GM19397 (cell line): ENCODE data around the gene GRIA4.
"Not testable (repeated sequence)": the region's sequence is repeated elsewhere in the genome, so short reads cannot be mapped to it uniquely, and the experiment has no call there.

Source experiments
- ATAC-seq: cut with Tn5 transposase; IDR thresholded peaks from one replicate; pipeline ENCODE4 v1.9.1; 2021; ENCODE audit warnings: mild to moderate bottlenecking, moderate library complexity; ENCODE audit not compliant: unreplicated experiment

GRIA4 gene

DNA sequence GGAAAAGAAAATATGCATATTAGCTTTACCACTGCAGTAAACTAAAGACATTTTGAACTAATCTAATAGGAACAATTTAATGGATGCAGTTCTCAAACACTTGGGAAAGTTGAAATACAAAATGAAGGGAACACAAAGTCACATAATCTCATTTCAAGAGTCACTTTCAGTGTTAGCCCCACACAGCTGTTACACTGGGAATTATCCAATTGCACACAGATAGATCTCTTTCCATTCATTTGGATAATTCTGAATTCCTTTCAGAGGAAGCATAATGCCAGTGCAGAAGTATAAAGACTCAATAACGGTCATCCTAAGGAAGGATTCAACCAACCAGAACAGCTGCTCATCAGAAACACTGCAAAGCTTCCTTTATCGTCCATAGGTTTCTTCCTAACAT is 173.3 kb downstream of the GRIA4 start:
- ATAC-seq = no peak

DNA sequence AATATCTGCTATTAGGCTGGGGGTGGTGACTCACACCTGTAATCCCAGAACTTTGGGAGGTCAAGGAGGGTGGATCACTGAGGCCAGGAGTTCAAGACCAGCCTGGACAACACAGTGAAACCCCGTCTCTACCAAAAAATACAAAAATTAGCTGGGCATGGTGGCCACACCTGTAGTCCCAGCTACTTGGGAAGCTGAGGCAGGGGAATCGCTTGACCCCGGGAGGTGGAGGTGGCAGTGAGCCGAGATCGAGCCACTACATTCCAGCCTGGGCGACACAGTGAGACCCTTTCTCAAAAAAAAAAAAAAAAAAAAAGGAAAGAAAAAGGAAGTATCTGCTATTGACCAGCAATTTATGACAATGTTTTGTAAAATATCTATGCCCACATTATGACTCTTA is 176.0 kb downstream of the GRIA4 start:
- not testable (repeated sequence) for ATAC-seq

DNA sequence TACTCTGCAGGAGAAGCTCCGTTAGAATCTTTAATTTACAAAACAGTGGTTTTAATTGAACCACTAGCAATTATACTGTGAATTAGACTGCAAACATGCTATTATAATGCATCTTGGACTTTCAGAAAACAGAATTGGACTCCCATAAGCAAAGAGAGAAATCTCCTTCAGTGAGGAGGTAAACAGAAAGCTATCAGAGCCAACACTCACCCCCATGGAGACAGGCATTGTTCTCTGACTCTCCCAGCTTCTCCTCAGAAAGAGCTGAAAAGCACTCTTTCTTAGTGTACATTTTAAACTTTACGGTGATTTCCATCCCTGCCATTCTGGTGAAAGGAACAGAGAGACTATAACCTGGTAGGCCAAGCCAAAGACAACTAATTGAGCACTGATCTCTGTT is 176.9 kb downstream of the GRIA4 start:
- no peak for ATAC-seq

DNA sequence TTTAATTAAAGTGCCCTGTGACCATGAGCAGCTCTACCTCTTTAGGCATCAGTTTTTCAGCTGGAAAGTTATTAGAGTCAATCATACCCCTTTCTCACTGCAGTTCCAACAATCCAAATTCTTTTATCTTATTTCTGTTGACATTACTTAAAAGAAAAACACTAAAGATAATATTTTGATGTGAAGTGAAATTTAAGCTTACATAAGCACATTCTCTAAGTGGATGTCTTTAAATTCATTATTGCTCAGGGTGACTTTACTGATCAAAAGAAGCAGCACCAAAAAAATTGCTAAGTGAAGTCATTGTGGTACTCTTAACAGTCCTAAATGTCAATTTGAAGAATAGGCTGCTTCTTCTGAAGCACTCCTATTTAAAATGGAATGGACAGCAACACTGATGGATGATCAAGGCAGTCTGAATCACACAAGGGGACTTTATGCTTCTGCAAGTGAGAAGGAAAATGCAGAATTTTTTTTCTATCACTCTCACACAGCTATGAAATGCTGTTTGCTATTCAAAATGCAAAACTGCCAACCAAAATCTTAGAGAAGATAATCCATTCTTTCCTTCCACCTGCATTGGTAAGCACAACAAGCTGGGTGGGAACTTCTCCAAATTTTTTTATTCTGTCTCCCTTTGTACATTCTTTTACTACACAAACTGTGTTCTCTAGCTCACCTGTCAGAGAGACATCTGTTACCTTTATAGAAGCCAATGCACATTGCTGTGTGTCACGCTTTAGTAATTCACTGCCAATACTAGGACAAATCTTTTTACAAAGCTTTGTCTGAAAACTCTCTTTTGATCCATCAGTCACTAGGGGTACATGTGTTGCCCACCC is 179.9 kb downstream of the GRIA4 start:
- no peak for ATAC-seq

DNA sequence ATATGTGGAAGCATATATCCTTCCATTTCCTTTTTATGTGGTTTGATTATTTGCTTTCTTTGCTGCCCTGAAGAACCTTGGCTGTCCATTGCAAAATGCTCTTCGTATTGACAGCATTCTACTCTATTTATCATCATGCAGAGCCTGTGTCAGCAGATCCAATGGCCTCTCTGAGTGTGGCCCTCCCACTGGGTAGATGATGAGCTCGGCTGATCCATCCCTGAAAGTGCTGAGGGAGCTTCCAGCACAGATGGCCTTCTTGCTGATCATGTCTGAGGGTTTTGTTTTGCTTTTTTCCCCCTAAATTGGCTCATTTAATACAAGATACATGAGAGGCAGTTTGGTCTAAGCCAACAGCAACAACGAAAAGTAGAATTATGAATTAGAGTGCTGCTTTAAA is 181.0 kb downstream of the GRIA4 start:
- no peak for ATAC-seq

DNA sequence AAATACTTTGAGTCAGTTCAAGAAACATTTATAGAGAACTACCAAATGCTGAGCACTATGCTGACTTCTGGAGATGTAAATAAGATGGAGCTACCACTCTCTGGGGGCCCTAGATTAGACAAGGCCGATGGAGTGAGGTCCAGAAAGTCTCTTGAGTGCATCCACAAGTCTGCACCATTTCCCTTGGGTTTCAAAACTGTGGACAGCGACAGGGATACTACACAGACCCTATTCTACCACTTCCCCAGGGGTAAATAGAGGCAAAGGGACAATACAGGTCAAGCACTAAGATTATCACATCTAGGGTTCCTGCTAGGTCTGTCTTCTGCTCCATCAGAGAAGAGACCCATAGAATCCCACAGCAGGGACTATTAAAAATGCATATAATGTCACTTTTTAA is 183.2 kb downstream of the GRIA4 start:
- no peak for ATAC-seq

DNA sequence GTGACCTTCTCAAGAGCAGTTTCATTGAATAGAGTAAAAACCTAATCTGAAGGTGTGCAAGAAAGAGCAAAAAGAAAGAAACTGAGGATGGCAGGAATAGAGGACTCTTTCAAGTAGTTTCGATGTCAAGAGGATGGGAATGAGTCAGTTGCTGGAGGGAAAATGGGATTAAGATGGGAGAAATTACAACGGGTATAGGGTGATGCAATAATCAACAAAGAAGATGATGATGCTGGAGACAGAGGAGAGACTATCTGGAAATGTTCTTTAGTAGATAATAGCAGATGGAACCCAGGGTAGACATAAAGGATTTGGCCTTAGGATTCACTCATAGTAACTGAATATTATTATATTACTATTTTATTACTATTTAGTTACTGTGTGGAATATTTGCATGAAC is 189.4 kb downstream of the GRIA4 start:
- no peak for ATAC-seq

DNA sequence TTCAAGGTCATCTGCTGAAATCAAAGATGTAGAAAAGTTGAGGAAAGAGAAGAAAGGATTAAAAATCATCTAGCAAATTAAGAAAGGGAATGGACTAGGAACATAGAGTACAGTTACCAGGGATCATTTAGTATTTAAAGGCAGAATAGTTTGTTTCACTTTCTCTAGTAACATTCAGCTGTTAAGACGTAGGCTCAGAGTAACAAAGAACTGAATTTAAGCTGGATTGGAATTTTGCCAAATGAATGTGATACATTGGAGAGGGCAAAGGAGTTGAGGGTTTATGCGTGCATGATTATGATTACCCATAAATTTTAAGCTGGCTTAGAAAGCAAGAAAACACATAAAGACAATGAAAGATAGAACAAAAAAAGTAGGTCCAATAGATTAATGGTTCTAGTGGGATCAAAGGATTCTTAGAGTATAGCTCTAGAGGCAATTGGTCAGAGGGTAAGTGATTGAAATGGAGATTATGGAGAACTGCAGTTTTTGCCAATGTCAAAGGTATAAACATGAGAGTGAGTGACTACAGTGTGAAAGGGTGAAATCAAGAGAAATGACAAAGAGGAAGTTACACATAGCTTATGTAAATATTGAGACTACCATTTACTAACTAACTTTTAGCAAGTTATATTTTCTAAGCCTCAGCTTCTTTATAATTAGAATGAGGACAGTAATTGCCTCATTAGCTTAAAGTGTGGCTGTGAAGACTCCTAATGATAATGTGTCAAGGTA is 190.0 kb downstream of the GRIA4 start:
- no peak for ATAC-seq

DNA sequence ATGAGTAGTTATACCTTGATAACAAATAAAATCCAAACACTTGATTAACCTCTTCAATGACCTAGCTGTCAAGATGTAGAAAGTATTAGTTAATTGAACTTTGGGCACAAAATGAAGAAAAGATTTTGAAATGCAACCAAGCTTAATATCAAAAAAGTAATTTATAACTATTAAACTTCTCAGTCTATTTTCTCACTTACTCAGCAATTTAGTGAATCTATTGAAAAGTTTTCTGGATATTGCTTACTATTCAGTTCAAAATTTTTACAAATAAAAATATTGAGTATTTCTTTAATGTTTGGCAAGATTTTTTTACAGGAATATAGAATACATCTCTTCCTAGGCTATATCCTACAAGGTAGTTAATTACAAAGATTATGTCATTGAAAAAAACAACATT is 192.5 kb downstream of the GRIA4 start:
- ATAC-seq = no peak

DNA sequence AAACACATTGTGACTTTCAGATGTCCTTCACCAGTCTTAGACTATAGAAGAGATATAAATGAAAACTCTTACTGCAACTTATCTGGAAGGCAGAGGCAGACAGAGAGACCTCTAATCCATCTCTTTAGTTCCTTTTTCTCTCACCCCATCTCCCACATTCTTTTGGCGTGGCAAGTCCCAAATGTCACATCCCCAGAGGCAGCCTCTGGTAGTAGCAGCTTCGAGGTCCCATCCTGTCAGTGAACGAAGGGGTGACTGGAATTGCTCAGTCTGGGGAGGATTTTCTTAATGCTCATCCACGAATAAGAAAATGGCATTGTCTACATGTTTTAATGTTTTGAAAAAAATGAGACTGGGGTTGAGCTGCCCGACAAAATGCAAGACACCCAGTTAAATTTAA is 201.4 kb downstream of the GRIA4 start:
- ATAC-seq = no peak

DNA sequence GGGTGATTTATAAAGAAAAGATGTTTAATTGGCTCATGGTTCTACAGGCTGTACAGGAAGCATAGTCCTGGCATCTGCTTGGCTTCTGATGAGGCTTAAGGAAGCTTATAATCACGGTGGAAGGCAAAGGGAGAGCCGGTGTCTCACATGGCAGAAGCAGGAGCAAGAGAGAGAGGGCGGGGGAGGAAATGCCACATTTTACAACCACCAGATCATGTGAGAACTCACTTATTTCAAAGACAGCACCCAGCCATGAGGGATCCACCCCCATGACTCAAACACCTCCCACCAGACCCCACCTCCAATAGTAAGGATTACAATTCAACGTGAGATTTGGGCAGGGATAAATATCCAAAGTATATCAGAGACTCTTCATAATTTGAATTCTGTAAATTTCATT is 211.5 kb downstream of the GRIA4 start:
- no peak for ATAC-seq

DNA sequence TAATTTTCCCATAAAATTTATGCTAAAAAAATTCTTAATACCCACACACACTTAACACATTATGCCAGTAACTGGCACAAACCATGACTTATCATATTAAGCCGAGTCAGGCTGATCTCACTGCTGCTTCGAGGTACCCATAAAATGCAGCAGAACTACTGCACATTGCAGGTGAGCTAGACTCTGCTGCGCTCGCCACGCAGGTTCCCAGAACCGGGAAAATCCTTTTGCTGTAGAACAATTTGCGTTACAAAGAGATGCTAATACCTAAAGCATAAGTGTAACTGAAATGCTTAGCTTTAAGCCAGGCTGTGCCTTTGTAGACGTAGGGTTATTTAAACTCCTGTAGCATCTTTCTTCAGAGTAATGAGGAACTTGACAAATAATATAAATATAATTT is 211.9 kb downstream of the GRIA4 start:
- ATAC-seq = no peak

DNA sequence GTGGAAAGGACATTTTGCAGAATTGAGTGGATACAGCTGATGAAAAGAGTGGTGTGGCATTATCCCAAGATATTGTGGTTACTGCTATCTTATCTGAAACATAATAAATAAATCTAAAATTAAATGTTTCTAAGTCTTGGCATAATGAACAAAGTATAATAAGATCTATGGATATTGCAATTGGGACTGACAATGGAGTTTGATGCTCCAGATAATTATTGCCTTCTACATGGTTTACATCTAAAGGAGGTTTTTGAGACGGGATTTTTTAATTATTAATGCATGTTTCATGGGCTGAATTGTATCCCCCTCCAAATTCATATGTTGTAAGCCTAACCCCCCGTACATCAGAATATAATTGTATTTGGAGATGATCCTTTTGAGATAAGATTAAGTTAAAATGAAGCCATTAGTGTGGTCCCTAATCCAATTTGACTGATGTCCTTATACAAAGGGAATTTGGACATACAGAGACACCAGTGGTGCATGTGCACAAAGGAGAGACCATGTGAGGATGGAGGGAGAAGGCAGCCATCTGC is 213.7 kb downstream of the GRIA4 start:
- no peak for ATAC-seq

DNA sequence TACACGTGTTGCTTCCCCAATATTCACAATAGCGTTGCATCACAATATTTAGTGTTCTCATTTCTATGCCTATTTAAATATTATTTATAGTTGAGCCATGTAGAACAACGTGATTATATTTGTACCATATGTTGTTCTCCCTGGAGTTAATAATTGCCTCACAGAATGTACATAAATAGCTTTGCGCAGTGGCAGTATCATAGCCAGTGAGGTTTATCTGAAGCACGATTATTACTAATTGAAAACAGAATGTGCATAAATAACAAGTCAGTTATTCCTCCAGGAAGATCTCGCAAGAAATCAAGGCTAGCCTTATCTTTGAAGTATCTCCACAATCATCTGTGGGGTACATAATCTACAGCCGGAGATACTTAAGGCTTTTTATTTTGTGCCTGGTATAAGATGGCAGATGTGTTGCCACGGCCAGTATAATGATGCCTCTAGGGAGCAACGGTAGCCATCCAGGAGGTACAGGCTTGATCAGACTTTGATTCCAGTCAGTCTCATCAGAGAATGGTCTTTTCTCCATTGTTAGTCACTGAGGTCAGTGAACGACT is 214.7 kb downstream of the GRIA4 start:
- no peak for ATAC-seq

DNA sequence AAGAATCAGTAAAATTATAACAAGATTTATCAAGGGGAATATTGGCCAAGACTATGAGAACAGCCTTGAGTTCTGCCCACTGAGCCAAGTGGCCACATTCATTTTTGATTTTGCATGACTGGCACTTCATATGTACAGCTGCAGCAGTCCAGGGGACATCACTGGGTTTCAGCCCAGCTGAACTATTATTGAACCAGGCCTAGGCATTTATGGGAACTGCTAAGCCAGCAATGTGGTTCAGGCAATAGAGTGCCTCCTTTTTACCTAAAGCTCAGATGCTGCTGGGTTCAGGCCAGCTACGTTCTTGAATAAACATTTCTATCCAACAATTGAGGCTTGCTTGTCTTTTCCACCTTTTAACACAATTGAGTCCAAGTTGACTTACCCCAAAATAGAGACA is 215.3 kb downstream of the GRIA4 start:
- ATAC-seq = no peak

DNA sequence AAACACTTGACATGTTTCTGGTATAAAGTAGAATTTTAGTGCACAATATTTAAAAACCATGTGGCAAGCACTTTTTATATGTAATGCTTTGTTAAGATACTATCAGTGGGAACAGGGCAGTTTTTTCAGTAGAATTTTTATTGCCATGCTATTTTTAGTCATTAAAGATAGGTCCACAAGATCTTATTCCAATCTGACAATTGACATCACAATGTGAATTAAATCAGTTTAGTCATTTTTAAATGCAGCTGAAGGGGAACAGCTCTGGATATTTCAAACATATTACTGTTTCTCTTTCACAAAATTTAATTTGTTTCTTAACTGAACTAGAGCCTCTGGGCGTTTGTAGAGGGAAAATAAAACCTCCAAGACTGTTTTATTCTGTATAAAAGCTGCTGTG is 218.0 kb downstream of the GRIA4 start:
- ATAC-seq = no peak

DNA sequence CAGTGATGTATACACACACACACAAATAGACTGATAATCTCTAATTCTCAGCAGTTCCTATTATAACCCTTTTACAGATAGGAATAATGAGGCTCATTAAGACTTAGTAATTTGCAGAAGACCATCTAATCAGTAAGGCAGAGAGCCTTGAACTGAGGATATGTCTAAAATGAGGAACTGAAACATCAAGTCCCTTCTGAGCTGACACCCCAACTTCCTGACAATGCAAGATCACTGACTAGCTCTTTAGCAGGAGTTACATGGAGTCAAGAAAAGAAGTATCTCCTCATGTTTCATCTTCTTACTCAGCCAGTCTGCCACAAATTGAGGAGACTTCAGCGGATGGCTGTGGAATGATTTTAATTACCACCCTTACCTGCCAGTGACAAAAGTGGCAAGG is 219.2 kb downstream of the GRIA4 start:
- peak; percentile 97 for ATAC-seq

DNA sequence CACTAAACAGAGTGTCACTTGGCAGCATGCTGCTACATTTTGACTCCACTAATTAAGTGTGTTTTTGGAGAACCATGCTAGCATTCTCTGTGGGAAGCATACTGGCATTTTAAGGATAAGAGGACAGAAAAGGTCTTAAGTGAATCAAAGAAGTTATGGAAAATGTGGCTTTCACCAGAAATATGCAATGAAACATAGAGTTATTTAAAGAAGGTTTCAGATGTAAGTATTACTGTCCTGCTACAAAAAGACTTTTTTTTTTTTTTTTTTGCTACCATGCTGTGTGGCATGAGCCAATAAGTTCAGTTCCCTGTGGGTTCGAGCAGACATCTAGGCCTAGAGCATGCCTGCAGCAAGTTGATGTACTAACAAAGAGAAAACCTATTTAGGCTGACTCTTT is 224.6 kb downstream of the GRIA4 start:
- ATAC-seq = no peak

DNA sequence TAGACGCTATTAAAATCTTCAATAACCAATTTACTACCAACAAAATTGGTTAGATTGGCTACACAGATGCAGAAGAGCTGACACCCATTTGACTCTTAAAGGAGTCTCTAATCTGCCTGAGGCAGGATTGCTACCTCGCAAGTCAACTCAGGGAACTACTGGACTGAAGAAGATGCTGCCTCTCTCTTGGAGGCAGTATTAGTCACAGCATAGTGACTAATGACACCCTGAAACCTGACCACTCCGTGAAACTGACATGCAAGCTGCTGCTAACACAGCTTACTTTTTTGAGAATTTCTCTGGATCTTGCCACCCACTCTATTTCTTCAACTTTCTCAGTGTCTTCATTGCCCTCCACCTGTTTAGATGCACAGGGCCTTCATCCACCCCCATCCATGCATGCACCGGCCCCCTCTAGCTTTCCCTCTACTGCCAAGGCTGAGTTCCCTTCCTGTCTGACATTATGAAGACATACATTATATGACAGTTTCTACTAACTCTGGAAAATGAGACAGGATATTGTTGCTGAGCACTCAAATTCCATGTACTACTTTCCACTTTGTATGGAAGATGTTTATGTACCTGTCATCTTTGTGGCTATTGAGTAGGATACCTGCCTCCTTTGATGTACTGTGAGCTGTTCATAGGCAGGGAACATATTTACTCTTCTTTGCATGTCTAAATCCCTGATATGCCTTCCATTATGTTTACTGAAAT is 229.0 kb downstream of the GRIA4 start:
- ATAC-seq = no peak

DNA sequence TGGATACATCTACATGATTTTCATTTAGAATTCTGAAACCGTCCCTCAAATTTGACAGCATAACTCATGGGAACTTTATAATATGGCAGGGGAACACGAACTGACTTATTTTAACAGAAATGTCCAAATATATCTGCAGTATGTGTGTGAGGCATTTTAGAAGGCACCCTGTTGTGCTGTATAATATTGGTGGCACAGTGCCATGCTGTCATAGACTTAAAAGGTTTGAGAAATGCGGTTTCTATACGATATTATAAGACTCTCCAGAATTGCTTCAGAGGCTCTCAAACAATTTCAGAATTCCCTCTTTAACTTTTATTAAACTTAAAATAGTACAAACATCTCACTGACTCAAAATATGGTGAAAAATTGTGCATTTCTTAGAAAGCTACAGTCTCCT is 230.5 kb downstream of the GRIA4 start:
- ATAC-seq = no peak

DNA sequence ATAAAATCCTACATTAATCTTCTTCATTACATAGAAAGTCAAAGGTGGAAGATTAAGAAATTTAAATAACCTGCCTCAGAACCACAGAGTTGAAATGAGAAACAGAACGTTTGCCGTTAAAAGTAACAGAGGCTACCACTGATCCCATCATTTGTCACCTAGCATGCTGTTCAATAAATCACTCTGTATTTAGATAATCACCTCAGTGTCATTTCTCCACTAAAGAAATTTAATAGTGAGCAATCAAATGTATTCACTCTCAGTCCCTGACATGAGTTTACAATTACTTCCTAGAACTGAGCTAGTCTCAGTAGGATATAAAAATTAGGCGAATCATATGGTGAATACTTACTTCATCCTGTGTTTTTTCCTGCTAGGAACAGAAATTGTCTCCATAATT is 242.5 kb downstream of the GRIA4 start:
- ATAC-seq = no peak
